ENCODE results near the gene PRXL2A. TPM values are rescaled to one million over a fixed set of nuclear protein-coding genes. Genes with fewer than 3 reads are reported as not detected.

Gene PRXL2A
- total RNA-seq, 6 experiments from 2014 or later: 0.15 to 0.52 (median 0.28) TPM; not detected in 3

DNA sequence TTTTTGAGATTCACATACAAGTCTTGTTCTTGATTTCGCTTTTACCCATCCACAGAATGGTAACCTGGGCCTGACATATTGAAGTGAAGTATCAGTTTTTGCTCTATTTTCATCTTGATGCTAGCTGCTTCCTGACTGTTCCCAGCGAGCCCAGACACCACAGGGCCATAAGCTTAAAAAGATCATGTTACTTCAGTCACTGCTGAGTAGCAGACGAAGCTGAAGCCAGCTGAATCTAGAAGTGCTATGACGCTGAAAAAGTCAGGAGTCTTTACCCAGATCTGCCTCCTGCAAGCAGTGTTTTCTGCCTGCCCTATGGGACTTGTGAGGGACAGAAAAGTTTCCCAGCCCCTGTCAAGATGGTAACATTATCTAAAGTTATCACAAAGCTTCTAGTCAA, 2.7 kb upstream of the PRXL2A start:
- peaks cover 5% of the 10 kb centered on the region; the same call in 1 of the 2 replicates for H3K36me3 Mint-ChIP-seq (ENCODE audit: low read depth)
- TF ChIP-seq, protein P1, sequence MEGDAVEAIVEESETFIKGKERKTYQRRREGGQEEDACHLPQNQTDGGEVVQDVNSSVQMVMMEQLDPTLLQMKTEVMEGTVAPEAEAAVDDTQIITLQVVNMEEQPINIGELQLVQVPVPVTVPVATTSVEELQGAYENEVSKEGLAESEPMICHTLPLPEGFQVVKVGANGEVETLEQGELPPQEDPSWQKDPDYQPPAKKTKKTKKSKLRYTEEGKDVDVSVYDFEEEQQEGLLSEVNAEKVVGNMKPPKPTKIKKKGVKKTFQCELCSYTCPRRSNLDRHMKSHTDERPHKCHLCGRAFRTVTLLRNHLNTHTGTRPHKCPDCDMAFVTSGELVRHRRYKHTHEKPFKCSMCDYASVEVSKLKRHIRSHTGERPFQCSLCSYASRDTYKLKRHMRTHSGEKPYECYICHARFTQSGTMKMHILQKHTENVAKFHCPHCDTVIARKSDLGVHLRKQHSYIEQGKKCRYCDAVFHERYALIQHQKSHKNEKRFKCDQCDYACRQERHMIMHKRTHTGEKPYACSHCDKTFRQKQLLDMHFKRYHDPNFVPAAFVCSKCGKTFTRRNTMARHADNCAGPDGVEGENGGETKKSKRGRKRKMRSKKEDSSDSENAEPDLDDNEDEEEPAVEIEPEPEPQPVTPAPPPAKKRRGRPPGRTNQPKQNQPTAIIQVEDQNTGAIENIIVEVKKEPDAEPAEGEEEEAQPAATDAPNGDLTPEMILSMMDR (IDR thresholded peaks at IDR 0.05): no peak
- peaks cover 30% of the 10 kb centered on the region for H3K27me3 Mint-ChIP-seq (ENCODE audit: insufficient read depth)
- H3K4me3 Mint-ChIP-seq: no peak overlapping the region
- H3K9me3 Mint-ChIP-seq: no peaks in the 10 kb centered on the region; the same call in 1 of the 2 replicates
- H3K4me1 Mint-ChIP-seq (ENCODE audit: low read depth): peaks cover 7% of the 10 kb centered on the region; the same call in 1 of the 2 replicates
- H3K27ac Mint-ChIP-seq: no peak overlapping the region
- no peak for DNase-seq

DNA sequence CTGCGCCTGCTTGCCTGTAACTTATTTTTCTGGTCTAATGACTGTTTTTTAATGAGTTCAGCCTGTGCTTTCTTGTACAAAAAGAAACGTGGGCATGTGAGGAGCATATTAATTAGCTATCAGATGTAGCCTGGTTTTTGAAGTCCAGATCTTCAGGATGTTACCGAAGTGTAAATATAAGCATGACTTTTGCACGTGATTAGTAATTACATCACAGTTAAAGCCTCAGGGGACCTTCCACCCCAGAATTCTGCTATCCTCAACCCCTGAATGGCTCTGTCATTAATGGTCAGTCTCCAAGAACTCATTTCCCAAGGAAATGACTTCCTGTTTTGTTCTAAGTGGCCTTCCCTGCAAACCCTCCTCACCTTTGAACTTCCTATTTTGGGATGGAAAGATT, 2.1 kb upstream of the PRXL2A start:
- TF ChIP-seq, protein P1 (IDR thresholded peaks at IDR 0.05): no peak

DNA sequence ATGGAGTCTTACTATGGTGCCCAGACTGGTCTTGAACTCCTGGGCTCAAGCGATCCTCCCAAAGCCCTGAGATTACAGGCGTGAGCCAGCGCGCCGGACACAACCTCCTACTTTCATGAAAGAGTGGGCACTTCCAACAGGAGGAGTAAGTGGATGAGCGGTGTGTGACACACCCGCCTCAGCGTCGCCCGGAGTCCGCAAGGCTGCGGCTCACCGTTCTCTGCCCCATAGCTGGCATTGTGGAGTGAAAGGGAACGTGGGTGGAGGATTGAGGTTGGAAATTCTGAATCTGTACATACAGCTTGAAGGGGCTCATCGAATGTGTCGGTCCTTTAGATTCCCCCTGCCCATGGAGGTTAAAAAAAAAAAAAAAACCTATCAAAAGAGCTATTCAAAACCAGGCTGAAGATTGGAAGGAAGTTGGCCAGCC, 524 bp upstream of the PRXL2A start:
- DNase-seq: no peak
- H3K4me1 Mint-ChIP-seq (ENCODE audit: low read depth): peaks cover 14% of the 10 kb centered on the region
- no peak overlapping the region for H3K27ac Mint-ChIP-seq

More for the DNA sequence above, 2.1 kb upstream of the PRXL2A start:
- no peaks in the 10 kb centered on the region; the same call in 1 of the 2 replicates for H3K9me3 Mint-ChIP-seq
- H3K36me3 Mint-ChIP-seq (ENCODE audit: low read depth): peaks cover 5% of the 10 kb centered on the region; the same call in 1 of the 2 replicates
- DNase-seq: no peak
- H3K27me3 Mint-ChIP-seq (ENCODE audit: insufficient read depth): peaks cover 29% of the 10 kb centered on the region
- H3K27ac Mint-ChIP-seq: no peak overlapping the region
- peaks cover 7% of the 10 kb centered on the region; the same call in 1 of the 2 replicates for H3K4me1 Mint-ChIP-seq (ENCODE audit: low read depth)
- H3K4me3 Mint-ChIP-seq: no peak overlapping the region

DNA sequence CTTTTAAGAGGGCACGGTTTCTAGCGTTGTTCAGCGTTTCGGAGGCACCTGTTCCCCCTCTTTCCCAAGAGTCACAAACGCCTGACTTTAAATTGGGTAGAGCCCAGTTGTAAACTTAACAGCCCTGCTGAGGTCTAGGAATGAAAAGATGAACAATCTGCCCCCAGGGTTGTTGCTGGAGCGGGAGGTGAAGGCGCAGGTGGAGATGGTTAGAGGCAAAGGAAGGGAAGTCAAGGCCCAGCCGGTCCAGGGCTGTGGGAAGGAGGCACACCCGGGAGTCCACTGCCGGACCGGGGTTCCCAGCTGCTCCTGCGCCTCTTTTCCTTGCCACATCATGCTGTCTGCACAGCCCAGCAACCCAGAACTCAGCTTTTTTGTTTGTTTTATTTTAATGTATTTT, 770 bp downstream of the PRXL2A start:
- H3K9me3 Mint-ChIP-seq: no peaks in the 10 kb centered on the region; the same call in 1 of the 2 replicates
- no peak for DNase-seq
- TF ChIP-seq, protein P1 (IDR thresholded peaks at IDR 0.05): no peak
- H3K27ac Mint-ChIP-seq: no peak overlapping the region
- H3K4me3 Mint-ChIP-seq: no peak overlapping the region
- H3K27me3 Mint-ChIP-seq (ENCODE audit: insufficient read depth): peaks cover 24% of the 10 kb centered on the region
- H3K4me1 Mint-ChIP-seq (ENCODE audit: low read depth): peaks cover 25% of the 10 kb centered on the region
- peaks cover 5% of the 10 kb centered on the region; the same call in 1 of the 2 replicates for H3K36me3 Mint-ChIP-seq (ENCODE audit: low read depth)

More for the DNA sequence above, 524 bp upstream of the PRXL2A start:
- H3K4me3 Mint-ChIP-seq: peak overlapping the region; percentile 72
- H3K9me3 Mint-ChIP-seq: no peaks in the 10 kb centered on the region; the same call in 1 of the 2 replicates
- H3K36me3 Mint-ChIP-seq (ENCODE audit: low read depth): peaks cover 5% of the 10 kb centered on the region; the same call in 1 of the 2 replicates
- H3K27me3 Mint-ChIP-seq (ENCODE audit: insufficient read depth): peaks cover 25% of the 10 kb centered on the region
- TF ChIP-seq, protein P1 (IDR thresholded peaks at IDR 0.05): no peak

DNA sequence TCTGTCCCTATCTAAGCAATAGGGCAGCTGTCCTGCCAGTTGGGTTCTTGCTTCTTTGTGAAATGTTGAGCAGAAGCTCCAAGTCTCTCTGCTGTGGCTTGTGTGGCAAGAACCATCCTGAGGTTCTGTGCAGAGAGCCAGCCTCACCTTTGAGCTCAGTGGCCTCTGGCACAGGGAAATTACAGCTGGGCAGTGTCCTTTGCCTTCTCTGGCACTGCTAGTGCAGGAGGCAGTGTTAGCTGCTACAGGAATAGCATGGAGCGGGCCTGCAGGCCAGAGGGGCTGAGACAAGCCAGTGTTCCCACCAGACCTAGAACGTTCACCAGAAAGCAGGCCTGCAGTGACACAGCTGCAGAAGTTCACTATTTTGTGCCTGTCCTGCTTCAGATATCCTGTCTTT, 1.8 kb downstream of the PRXL2A start:
- Mint-ChIP-seq H3K4me1 (ENCODE audit: low read depth) (peaks cover 25% of the 10 kb centered on the region), H3K27ac (no peak overlapping the region), H3K27me3 (ENCODE audit: insufficient read depth) (peaks cover 19% of the 10 kb centered on the region), H3K36me3 (ENCODE audit: low read depth) (peaks cover 5% of the 10 kb centered on the region; the same call in 1 of the 2 replicates), H3K4me3 (no peak overlapping the region), H3K9me3 (no peaks in the 10 kb centered on the region; the same call in 1 of the 2 replicates)
- TF ChIP-seq, protein P1 (IDR thresholded peaks at IDR 0.05): no peak
- DNase-seq: no peak

Measured in HFFc6 (cell line).